ENCODE data around the gene BACE1.

GRCh38 chr11:117287668-117288067 is 28.4 kb downstream of the BACE1 start:
- TF ChIP-seq EZH2 (IDR thresholded peaks at IDR 0.05; ENCODE audit: low read length): no peak
- TF ChIP-seq, protein P1, sequence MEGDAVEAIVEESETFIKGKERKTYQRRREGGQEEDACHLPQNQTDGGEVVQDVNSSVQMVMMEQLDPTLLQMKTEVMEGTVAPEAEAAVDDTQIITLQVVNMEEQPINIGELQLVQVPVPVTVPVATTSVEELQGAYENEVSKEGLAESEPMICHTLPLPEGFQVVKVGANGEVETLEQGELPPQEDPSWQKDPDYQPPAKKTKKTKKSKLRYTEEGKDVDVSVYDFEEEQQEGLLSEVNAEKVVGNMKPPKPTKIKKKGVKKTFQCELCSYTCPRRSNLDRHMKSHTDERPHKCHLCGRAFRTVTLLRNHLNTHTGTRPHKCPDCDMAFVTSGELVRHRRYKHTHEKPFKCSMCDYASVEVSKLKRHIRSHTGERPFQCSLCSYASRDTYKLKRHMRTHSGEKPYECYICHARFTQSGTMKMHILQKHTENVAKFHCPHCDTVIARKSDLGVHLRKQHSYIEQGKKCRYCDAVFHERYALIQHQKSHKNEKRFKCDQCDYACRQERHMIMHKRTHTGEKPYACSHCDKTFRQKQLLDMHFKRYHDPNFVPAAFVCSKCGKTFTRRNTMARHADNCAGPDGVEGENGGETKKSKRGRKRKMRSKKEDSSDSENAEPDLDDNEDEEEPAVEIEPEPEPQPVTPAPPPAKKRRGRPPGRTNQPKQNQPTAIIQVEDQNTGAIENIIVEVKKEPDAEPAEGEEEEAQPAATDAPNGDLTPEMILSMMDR (optimal IDR thresholded peaks at IDR 0.05 in 1 of 3, IDR thresholded peaks at IDR 0.05 in 1 of 3, conservative IDR thresholded peaks at IDR 0.05 in 1 of 3; ENCODE audit: extremely low read depth in 1 of 3, insufficient read depth in 2 of 3, low read length in 3 of 3): no peak
